GM23338 (cell line): ENCODE results near the gene CHST10.

Source experiments
- TF ChIP-seq, protein P1 (sequence below): IDR thresholded peaks from 2 replicates; pipeline ENCODE4 v1.6.1; 2016; ENCODE audit warnings: antibody characterized with exemption
- TF ChIP-seq, protein P2 (sequence below), 2 experiments: fragments of 200-600 bp in 1 of 2; sonication (generic) in 1 of 2; conservative IDR thresholded peaks; 2 replicates each; pipeline versions ENCODE4 v1.5.1 to v1.6.1; 2016 to 2017; ENCODE audit warnings: antibody characterized with exemption in 2 of 2, low read depth in 2 of 2, mild to moderate bottlenecking in 2 of 2, moderate library complexity in 1 of 2

GRCh38 chr2:100403722-100404121 lies 13.7 kb downstream of the CHST10 start:
- TF ChIP-seq, protein P1, sequence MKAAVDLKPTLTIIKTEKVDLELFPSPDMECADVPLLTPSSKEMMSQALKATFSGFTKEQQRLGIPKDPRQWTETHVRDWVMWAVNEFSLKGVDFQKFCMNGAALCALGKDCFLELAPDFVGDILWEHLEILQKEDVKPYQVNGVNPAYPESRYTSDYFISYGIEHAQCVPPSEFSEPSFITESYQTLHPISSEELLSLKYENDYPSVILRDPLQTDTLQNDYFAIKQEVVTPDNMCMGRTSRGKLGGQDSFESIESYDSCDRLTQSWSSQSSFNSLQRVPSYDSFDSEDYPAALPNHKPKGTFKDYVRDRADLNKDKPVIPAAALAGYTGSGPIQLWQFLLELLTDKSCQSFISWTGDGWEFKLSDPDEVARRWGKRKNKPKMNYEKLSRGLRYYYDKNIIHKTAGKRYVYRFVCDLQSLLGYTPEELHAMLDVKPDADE: no peak
- TF ChIP-seq, protein P2, sequence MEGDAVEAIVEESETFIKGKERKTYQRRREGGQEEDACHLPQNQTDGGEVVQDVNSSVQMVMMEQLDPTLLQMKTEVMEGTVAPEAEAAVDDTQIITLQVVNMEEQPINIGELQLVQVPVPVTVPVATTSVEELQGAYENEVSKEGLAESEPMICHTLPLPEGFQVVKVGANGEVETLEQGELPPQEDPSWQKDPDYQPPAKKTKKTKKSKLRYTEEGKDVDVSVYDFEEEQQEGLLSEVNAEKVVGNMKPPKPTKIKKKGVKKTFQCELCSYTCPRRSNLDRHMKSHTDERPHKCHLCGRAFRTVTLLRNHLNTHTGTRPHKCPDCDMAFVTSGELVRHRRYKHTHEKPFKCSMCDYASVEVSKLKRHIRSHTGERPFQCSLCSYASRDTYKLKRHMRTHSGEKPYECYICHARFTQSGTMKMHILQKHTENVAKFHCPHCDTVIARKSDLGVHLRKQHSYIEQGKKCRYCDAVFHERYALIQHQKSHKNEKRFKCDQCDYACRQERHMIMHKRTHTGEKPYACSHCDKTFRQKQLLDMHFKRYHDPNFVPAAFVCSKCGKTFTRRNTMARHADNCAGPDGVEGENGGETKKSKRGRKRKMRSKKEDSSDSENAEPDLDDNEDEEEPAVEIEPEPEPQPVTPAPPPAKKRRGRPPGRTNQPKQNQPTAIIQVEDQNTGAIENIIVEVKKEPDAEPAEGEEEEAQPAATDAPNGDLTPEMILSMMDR (conservative IDR thresholded peaks at IDR 0.05; ENCODE audit: low read depth in 2 of 2): no peak
